Ascending aorta (tissue), 2 donors: ENCODE data around the gene FLYWCH1. TPM values are rescaled to one million over a fixed set of nuclear protein-coding genes. Genes with fewer than 3 reads are reported as not detected.

ENCODE experiments used
- DNase-seq, 2 donors: peaks; one replicate each; pipeline ENCODE4 v3.0.0-alpha.2; 2019; ENCODE audit warnings: low spot score in 2 of 2
- H3K27ac ChIP-seq, 2 donors: fragments of 200-600 bp; sonication (generic); one replicate each; pipeline ENCODE4 v1.5.1; 2016 to 2017; ENCODE audit warnings: mild to moderate bottlenecking in 1 of 2
- H3K27me3 ChIP-seq: fragments of 200-600 bp; sonication (generic); one replicate; pipeline ENCODE4 v1.5.1; 2017
- H3K36me3 ChIP-seq, 2 donors: fragments of 200-600 bp; sonication (generic); one replicate each; pipeline ENCODE4 v1.5.1; 2016
- H3K4me1 ChIP-seq, 2 donors: fragments of 200-600 bp; sonication (generic); one replicate each; pipeline ENCODE4 v1.5.1; 2016 to 2017; ENCODE audit warnings: mild to moderate bottlenecking in 1 of 2
- H3K4me3 ChIP-seq, 2 donors: fragments of 200-600 bp; sonication (generic); one replicate each; pipeline ENCODE4 v1.5.1; 2016 to 2017; ENCODE audit warnings: mild to moderate bottlenecking in 1 of 2
- H3K9me3 ChIP-seq, 2 donors: fragments of 200-600 bp; sonication (generic); one replicate each; pipeline ENCODE4 v1.5.1; 2016
- CTCF ChIP-seq, 3 experiments: fragments of 200-600 bp in 2 of 3; fragments of 450-650 bp in 1 of 3; sonication (generic) in 2 of 3; IDR thresholded peaks; one replicate each; pipeline ENCODE4 v1.5.1; 2016 to 2019; ENCODE audit warnings: antibody characterized with exemption in 3 of 3, mild to moderate bottlenecking in 1 of 3, moderate library complexity in 1 of 3
- intact Hi-C: fragments of 100-400 bp; cut with DNase I; formaldehyde crosslinking; loops from one replicate; pipeline ENCODE4 v1.15.1; 2023
- total RNA-seq: library from RNA; depleted of rRNA; stranded (reverse); fragments of >200 nt; gene quantifications from one replicate; pipeline ENCODE4 v1.1.0, GENCODE V29; 2016

Gene FLYWCH1
- total RNA-seq, 1 donor from 2014 or later: 74.3 TPM

- DNase-seq: no peak
- no peak for TF ChIP-seq CTCF (IDR thresholded peaks at IDR 0.05)
- intact Hi-C loops: no loop called here
- Histone ChIP-seq H3K9me3 (no peaks in the 10 kb centered on the region), H3K36me3 (no peaks in the 10 kb centered on the region), H3K4me3 (peak within 1 kb of the TSS; percentile 45 to 51), H3K27me3 (peaks cover 60% of the 10 kb centered on the region), H3K27ac (no peak within 1 kb of the TSS), H3K4me1 (peaks cover 31 to 33% of the 10 kb centered on the region in 2 donors)
Measured at GRCh38 chr16:2963723-2964474, 52.2 kb downstream of the FLYWCH1 start, which contains the start of gene KREMEN2. TSS of gene KREMEN2 (plus strand) at chr16:2964275. CDS start at chr16:2964521, 246 bp downstream.

- H3K4me1 ChIP-seq: peaks cover 31 to 37% of the 10 kb centered on the region in 2 donors
- DNase-seq: no peak
- peak overlapping the region in 1 of 2 donors; percentile 51 for H3K4me3 ChIP-seq
Measured at GRCh38 chr16:2964475-2965336, 53.0 kb downstream of the FLYWCH1 start.

GRCh38 chr16:2966043-2966807 is 54.5 kb downstream of the FLYWCH1 start:
- Histone ChIP-seq H3K4me3 (peak overlapping the region; percentile 29 to 46), H3K27me3 (peaks cover 60% of the 10 kb centered on the region), H3K27ac (no peak overlapping the region), H3K36me3 (no peaks in the 10 kb centered on the region), H3K4me1 (peaks cover 34 to 44% of the 10 kb centered on the region in 2 donors), H3K9me3 (no peaks in the 10 kb centered on the region)
- no peak for TF ChIP-seq CTCF (IDR thresholded peaks at IDR 0.05)
- DNase-seq: no peak
- intact Hi-C loops: no loop called here

More at GRCh38 chr16:2964475-2965336, 53.0 kb downstream of the FLYWCH1 start:
- no peak for TF ChIP-seq CTCF (IDR thresholded peaks at IDR 0.05)
- Histone ChIP-seq H3K9me3 (no peaks in the 10 kb centered on the region), H3K27me3 (peaks cover 60% of the 10 kb centered on the region), H3K36me3 (no peaks in the 10 kb centered on the region), H3K27ac (no peak overlapping the region)
- intact Hi-C loops: no loop called here

GRCh38 chr16:2966808-2967191 is 55.1 kb downstream of the FLYWCH1 start:
- peak in 2 of 3 experiments; percentile 13 to 17 for TF ChIP-seq CTCF (IDR thresholded peaks at IDR 0.05)
- no peaks in the 10 kb centered on the region for H3K9me3 ChIP-seq
- H3K36me3 ChIP-seq: no peaks in the 10 kb centered on the region
- H3K4me3 ChIP-seq: peak overlapping the region; percentile 29 to 46
- H3K27ac ChIP-seq: no peak overlapping the region
- DNase-seq: no peak
- intact Hi-C loops: no loop called here
- peaks cover 34 to 44% of the 10 kb centered on the region in 2 donors for H3K4me1 ChIP-seq
- peaks cover 60% of the 10 kb centered on the region for H3K27me3 ChIP-seq

- Histone ChIP-seq H3K4me3 (peak overlapping the region; percentile 29 to 46), H3K4me1 (peaks cover 34 to 44% of the 10 kb centered on the region in 2 donors), H3K36me3 (no peaks in the 10 kb centered on the region)
Measured at GRCh38 chr16:2967211-2967631, 55.5 kb downstream of the FLYWCH1 start.

More at GRCh38 chr16:2967211-2967631, 55.5 kb downstream of the FLYWCH1 start:
- no peak for DNase-seq
- H3K27ac ChIP-seq: no peak overlapping the region
- TF ChIP-seq CTCF (IDR thresholded peaks at IDR 0.05): no peak
- H3K27me3 ChIP-seq: peaks cover 56% of the 10 kb centered on the region
- intact Hi-C loops: no loop called here
- H3K9me3 ChIP-seq: no peaks in the 10 kb centered on the region
